Activated CD8-positive, alpha-beta memory T cell treated with anti-CD3 and anti-CD28 coated beads, Interleukin-2, amount 50 U/mL, for 24 hours (primary cell): ENCODE data around the gene TJP3.
A peak's percentile ranks its signal among the peaks of the same experiment; 100 is the strongest.

Experiments used
- DNase-seq: peaks from one replicate; pipeline ENCODE4 v3.0.0-alpha.2; 2020; ENCODE audit errors: extremely low read depth

The TJP3 gene

GRCh38 chr19:3670796-3671679 lies 37.1 kb upstream of the TJP3 start:
- DNase-seq, result peak; percentile 10

GRCh38 chr19:3671680-3672574 lies 36.3 kb upstream of the TJP3 start:
- DNase-seq, result no peak

- no peak for DNase-seq
Observed at GRCh38 chr19:3672575-3672948, 35.6 kb upstream of the TJP3 start.

- no peak for DNase-seq
Observed at GRCh38 chr19:3672993-3673392, 35.2 kb upstream of the TJP3 start.

DNA sequence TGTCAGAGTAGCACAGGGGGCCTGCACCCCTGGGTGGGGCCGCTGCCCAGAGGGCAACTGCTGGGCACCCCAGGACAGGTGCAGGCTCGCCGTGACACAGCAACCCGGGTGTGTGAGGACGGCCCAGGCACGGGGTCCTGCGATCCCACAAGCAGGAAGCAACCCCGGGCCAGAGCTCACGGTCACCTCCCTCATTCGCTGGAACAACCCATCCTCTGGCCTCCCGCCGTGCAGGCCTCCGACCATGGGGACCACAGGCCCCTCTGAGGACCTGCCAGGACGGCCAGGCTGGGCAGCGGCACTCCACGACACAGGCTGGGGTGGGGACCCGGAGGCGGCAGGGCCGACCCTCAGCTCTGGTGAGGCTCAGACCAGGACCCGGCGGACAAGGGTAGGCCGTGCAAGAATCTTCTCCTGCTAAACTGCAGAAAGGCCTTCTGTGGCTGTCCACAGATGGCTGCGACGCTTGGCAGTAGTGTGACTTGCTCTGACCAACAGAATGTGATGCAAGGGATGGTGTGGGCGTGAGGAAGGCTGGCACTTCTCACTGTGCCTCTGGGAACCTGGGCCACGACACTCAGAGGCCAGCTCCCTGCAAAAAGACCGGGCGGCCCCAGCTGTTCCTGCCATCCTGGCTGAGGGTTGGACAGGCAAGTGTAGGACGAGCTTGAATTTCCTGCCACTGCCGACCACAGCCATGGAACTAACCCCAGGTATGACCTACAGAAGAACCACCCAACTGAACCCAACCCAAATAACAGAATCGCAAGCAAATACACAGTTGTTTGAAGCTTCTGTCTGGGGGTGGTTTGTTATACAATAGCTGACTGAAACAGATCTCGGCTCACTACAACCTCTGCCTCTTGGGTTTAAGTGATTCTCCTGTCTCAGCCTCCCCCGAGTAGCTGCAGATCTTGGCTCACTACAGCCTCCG lies 34.4 kb upstream of the TJP3 start:
- DNase-seq, result no peak

DNA sequence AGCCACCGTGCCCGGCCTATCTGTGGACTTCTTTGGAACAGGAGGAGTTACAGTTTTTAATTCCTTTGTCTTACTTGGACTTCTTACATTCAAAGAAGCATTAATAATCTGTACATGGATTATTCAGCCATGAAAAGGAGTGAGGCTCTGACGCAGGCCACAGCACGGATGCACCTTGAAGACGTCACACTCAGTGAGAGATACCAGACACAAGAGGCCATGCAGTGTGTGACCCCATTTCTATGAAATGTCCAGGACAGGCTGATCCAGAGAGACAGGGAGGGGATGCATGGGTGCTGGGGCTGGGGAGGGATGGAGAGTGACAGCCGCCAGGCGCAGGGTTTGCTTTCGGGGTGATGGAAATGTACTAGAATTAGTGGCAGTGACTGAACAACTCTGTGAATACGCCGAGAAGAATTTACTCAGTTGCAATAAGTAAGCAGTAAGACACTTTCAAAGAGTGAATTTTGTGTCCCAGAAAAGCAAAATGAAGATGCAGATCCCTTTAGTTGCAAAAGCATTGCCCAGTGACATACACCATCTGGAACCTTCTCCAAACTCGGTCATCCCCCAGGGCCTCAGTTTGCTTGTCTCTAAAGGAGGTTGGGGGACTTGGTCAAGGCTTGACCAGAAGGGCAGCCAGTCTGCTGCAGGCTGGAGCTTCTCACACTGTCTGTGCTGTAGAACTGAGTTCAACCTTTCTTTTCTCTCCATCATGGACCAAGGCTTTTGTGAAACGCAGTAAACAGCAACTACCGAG lies 33.2 kb upstream of the TJP3 start:
- DNase-seq, result no peak

DNA sequence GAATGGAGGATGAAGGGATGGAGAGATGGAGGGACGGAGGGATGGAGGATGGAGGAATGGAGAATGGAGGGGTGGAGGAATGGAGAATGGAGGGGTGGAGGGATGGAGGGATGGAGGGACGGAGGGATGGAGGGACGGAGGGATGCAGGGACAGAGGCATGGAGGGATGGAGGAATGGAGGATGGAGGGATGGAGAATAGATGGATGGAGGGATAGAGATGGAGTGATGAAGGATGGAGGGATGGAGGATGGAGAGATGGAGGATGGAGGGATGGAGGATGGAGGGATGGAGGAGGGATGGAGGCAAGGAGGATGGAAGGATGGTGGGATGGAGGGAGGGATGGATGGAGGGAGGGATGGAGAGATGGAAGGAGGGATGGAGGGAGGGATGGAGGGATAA lies 30.0 kb upstream of the TJP3 start:
- DNase-seq, result no peak

DNA sequence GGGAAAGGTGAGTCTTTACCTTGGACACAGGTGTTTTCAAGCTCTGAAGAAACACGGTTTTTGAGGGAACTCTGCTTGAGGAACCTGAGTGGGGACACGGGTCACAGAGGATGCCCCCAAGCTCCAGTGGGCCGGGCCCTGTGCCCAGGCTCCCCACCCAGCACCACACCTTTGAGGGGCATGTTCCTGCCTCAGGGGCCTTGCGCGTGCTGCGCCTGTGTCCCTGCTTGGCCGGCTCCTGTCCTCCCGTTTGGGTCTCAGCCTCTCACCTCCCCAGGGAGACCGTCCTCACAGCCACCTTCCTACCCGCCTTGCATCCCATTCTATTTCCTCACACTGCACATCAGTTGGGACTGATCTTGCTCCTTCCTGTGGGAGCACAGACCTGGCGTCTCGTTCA lies 29.0 kb upstream of the TJP3 start:
- DNase-seq, result no peak

DNA sequence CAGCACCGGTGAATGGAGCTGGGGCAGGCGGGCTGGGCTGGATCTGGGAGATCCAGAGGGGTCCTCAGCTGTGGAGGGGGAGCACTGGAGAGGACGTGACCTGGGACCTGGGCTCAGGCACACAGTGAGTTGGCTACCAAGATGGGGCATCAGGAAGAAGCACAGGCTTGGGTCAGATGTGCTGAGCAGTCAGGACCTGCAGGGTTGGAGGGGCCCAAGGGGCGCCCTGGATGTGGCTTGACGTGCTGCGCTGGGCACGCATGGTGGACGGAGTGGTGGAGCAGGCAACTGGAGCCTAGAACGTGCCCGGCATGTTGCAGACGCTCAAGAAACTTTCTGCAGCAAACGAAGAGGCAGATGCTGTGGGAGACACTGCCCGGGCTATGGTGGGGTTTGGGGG lies 28.6 kb upstream of the TJP3 start:
- DNase-seq, result no peak

DNA sequence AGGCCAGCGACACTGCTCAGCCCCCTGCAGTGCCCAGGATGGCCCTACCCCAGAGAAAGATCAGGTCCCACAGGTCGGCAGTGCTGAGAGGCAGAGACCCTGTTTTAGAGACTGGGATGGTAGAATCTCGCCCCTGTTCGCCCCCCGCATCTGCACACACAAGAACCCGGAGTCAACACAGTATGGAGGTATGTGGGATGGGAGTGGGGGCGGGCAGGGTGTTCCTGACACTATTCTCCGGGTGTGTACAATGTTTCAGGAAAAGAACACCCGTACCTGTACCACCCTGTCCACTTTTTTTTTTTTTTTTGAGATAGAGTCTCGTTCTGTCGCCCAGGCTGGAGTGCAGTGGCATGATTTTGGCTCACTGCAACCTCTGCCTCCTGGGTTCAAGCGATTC lies 27.2 kb upstream of the TJP3 start:
- no peak for DNase-seq

DNA sequence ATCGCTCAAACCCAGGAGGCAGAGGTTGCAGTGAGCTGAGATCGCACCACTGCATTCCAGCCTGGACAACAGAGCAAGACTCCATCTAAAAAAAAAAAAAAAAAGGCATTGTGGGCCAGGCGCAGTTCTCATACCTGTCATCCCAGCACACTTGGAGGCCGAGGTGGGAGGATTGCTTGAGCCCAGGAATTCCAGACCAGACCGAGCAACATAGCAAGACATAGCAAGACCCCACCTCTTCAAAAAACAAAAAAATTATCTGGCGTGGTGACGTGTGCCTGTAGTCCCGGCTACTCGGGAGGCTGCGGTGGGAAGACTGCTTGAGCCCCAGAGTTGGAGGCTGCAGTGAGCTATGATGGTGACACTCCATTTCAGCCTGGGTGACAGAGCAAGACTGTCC lies 25.9 kb upstream of the TJP3 start:
- no peak for DNase-seq

GRCh38 chr19:3682741-3683404 lies 25.3 kb upstream of the TJP3 start:
- no peak for DNase-seq

DNA sequence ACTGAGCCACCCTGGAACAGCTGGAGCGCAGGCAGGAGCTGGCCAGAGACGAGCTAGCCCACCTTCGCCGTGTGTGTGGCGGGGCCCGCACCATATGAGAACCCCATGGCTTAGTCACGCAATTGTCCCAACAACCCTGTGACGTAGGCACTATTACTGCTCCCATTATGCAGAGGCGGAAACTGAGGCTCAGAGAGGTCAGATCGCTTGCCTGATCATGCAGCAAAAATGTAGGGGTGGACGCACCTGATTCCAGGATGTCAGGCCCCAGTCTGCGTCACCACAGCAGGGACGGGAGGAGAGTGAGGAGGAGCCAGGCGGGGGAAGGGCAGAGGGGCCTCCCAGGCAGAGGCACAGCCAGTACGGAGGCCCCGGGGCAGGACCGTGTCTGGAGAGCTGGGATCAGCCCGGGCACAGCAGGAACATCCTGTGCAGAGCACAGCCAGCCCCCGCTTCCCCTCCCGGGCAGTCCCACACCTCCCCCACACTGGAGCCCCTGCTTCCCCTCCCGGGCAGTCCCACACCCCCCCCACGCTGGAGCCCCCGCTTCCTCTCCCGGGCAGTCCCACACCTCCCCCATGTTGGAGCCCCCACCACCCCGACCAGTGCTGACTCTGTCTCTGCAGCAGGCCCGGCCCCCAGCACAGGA lies 24.7 kb upstream of the TJP3 start:
- no peak for DNase-seq

DNA sequence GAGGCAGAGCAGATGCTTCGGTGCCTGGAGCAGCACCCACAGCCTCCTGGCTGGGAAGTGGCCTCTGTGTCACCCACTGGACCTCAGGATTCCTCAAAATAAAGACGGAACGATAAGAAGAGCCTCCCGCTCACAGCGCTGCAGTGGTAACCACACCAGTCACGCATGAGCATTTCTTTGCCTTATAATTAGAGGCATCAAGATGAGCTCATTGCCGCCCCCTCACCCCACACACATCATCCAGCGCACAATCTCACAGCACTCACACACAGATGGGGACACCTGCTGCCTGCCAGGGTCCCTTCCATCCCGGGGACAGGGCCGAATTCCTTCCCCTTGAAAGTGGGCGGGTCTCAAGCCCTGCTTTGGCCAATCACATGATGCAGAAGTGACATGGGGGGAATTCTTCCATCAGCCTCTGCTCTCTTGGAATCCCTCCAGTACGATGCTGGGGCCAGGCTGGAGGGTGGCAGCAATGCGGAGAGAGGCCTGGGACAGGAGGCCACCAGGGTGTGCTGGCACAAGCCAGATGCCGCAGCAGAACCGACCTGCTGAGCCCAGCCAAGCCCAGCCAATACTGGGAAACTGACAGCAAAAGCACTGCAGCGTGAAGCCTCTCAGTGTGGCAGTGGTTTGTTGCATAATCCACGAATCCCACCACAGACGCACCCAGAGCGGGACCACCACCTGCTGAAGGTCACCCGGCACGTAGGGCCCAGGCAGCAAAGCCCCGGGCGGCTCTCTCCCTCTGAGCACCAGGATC lies 23.9 kb upstream of the TJP3 start:
- no peak for DNase-seq

GRCh38 chr19:3684817-3685410 lies 23.3 kb upstream of the TJP3 start:
- DNase-seq, result no peak

DNA sequence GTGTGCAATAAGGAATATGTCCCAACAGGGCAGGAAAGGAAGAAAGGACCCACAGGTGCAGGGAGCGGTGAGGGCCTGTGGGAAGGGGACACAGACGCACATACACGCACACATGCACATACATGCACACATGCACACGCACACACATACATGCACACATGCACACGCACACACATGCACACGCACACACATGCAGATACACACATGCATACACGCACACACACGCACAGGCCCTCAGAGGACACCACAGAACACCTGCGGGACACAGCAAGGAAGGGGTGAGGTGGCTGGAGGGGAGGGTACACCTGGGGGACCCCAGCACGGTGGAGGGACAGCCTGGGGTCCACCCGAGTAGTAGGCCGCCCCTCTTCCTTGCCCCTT lies 20.8 kb upstream of the TJP3 start:
- DNase-seq, result no peak

- DNase-seq, result no peak
Observed at GRCh38 chr19:3687774-3688706, 20.1 kb upstream of the TJP3 start.
